Endothelial cell (in vitro differentiated cells): ENCODE data around the gene CDH15. TPM values are rescaled to one million over a fixed set of nuclear protein-coding genes. Genes with fewer than 3 reads are reported as not detected.

Experiments used
- DNase-seq: peaks from one replicate; pipeline ENCODE4 v3.0.0; 2021; ENCODE audit warnings: low spot score
- H3K27ac Mint-ChIP-seq: one replicate; pipeline ENCODE4 v1.8.0; 2021; ENCODE audit warnings: mixed read lengths, inconsistent platforms; ENCODE audit not compliant: unreplicated experiment
- H3K27me3 Mint-ChIP-seq: one replicate; pipeline ENCODE4 v1.8.0; 2021; ENCODE audit warnings: mild to moderate bottlenecking, moderate library complexity, mixed read lengths, inconsistent platforms; ENCODE audit not compliant: unreplicated experiment
- H3K36me3 Mint-ChIP-seq: one replicate; pipeline ENCODE4 v1.8.0; 2021; ENCODE audit warnings: mild to moderate bottlenecking, low read depth, mixed read lengths, inconsistent platforms; ENCODE audit not compliant: unreplicated experiment
- H3K4me1 Mint-ChIP-seq: one replicate; pipeline ENCODE4 v1.8.0; 2021; ENCODE audit warnings: mild to moderate bottlenecking, mixed read lengths, inconsistent platforms; ENCODE audit not compliant: unreplicated experiment
- H3K4me3 Mint-ChIP-seq: one replicate; pipeline ENCODE4 v1.8.0; 2021; ENCODE audit warnings: mild to moderate bottlenecking, mixed read lengths, inconsistent platforms; ENCODE audit not compliant: unreplicated experiment
- H3K9me3 Mint-ChIP-seq: one replicate; pipeline ENCODE4 v1.8.0; 2021; ENCODE audit warnings: mixed read lengths, inconsistent platforms; ENCODE audit not compliant: unreplicated experiment
- total RNA-seq: library from RNA; stranded (reverse); fragmentation: NEBNext Ultra II Directional; extraction: Animal tissue kit (Norgen Biotek cat#: 25700); gene quantifications from one replicate; pipeline ENCODE4 v1.2.1, GENCODE V29; 2021; ENCODE audit not compliant: unreplicated experiment
- TF ChIP-seq, protein P1 (sequence below): fragments of 200-600 bp; sonication (generic); IDR thresholded peaks from one replicate; pipeline ENCODE4 v1.5.0; 2021; ENCODE audit warnings: antibody characterized with exemption; ENCODE audit not compliant: unreplicated experiment

The CDH15 gene
- total RNA-seq, 1 donor from 2014 or later: not detected

DNA sequence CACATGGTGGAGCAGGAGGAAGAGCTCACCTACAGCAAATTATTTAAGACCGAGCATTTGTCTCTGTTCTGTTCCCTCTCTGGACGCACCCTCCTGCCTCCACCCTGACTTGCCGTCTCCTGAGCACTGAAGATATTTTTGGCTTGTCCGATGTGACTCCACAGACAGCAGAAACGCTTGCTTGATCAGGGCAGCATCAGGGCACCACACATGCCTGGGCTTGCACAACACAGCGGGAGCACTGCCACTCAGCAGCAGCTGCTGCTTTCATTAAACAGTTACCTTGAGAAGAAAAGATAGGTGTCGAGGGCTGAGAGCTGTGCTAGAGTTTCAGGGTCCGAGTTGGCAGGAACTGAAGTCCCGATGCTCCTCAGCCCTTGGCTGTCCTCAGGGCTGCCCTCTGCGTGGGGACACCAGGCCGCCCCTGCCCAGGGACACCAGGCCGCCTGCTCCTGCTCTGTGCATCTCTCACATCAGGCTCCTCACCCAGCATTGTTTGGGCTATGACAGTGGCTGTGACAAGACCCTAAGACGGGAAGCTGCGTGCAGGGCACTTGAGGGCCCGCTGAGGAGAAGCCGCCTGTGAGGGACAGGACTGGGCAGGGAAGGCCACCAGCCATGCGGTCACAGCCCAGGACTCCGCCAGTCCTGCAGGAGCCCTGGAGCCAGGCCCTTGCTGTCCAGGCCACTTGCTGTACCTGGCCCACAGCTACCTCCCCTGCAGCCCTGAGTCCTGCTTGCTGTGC lies 21.3 kb upstream of the CDH15 start:
- DNase-seq: no peak
- H3K36me3 Mint-ChIP-seq: peaks cover 46% of the 10 kb centered on the region
- no peak overlapping the region for H3K27ac Mint-ChIP-seq
- no peaks in the 10 kb centered on the region for H3K4me1 Mint-ChIP-seq
- peaks cover 8% of the 10 kb centered on the region for H3K9me3 Mint-ChIP-seq
- H3K4me3 Mint-ChIP-seq: no peak overlapping the region
- H3K27me3 Mint-ChIP-seq: peaks cover 12% of the 10 kb centered on the region
- TF ChIP-seq, protein P1, sequence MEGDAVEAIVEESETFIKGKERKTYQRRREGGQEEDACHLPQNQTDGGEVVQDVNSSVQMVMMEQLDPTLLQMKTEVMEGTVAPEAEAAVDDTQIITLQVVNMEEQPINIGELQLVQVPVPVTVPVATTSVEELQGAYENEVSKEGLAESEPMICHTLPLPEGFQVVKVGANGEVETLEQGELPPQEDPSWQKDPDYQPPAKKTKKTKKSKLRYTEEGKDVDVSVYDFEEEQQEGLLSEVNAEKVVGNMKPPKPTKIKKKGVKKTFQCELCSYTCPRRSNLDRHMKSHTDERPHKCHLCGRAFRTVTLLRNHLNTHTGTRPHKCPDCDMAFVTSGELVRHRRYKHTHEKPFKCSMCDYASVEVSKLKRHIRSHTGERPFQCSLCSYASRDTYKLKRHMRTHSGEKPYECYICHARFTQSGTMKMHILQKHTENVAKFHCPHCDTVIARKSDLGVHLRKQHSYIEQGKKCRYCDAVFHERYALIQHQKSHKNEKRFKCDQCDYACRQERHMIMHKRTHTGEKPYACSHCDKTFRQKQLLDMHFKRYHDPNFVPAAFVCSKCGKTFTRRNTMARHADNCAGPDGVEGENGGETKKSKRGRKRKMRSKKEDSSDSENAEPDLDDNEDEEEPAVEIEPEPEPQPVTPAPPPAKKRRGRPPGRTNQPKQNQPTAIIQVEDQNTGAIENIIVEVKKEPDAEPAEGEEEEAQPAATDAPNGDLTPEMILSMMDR: no peak

DNA sequence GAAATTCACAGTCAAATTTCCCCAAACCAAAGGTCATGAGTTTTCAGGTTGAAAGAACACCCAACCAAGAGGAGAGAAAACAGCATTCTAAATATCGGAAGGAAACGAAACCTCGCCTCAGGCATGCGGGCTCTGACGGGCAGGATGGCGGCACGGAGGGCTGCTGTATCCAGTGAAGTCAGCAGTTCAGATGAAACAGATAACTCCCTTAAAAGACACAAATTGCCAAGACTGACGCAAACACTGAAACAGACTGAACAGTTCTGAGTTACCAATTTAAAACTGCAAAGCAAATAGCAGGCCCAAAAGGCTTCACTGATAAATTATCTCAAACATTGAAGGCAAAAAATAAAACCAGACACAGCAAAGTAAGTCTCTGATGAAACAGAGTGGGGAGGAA lies 20.6 kb upstream of the CDH15 start:
- Mint-ChIP-seq H3K27me3 (peaks cover 12% of the 10 kb centered on the region), H3K4me1 (no peaks in the 10 kb centered on the region), H3K9me3 (peaks cover 8% of the 10 kb centered on the region), H3K27ac (no peak overlapping the region), H3K36me3 (peaks cover 44% of the 10 kb centered on the region), H3K4me3 (no peak overlapping the region)
- no peak for DNase-seq
- TF ChIP-seq, protein P1: no peak

DNA sequence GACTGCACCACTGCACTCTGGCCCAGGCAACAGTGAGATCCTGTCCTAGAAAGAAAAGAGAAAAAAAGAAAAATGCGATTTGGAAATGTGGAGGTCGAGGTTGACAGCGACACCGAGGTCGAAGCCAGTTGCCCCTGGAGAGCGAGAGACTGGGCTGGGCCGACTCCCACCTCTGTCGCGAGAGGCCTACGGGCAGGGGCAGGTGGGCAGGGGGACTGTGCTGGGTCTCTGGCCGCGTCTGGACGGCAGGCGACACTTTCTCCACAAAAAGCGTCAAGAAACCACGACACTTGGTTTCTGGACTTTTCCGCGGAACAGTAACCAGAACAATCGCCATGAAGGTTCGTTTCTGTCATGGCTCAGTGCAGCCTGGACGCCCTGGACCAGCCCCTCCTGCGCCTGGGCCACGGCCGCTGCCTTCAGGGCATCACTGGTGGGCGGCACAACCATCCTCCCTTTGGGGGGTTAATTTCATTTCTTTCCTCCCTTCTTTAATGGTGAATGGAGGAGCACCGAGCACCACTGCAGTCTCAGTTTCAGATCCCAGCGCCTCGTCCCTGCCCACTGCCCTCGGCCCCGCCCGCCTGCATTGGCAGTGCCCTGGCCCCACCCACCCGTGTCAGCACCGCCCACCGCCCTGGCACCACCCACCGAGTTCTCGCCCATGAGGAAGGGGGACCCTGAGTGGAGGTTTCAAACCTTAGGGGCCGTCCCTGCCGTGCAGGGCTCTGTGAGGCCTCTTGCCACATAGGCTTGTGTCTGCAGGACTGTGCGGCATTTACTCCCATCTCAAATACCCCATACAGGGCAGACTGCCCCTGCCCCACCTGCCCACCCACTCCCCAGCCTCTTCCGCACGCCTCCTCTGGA lies 18.5 kb upstream of the CDH15 start:
- no peak overlapping the region for H3K27ac Mint-ChIP-seq
- no peak for DNase-seq
- TF ChIP-seq, protein P1: no peak
- peak overlapping the region; percentile 38 for H3K4me3 Mint-ChIP-seq
- H3K36me3 Mint-ChIP-seq: peaks cover 31% of the 10 kb centered on the region
- H3K9me3 Mint-ChIP-seq: peaks cover 4% of the 10 kb centered on the region
- peaks cover 14% of the 10 kb centered on the region for H3K27me3 Mint-ChIP-seq
- H3K4me1 Mint-ChIP-seq: no peaks in the 10 kb centered on the region

DNA sequence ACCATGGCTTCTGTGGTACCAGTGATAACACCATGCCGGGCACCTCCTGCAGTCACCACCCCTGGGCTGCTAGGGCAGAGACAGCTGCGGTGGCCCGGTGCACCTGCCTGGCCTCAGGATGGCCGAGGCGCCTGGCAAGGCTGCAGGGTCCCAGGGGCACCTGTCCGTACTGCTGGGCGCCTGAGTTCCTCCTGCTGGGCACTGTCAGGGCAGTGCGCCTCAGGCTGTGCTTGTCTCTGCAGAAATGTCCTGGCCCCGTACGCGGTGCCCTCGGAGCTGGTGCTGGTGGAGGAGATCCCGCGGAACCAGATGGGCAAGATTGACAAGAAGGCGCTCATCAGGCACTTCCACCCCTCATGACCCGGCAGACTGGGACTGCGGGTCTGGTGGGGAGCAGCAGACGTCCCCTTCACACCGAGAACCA lies 17.7 kb upstream of the CDH15 start:
- H3K9me3 Mint-ChIP-seq: peaks cover 2% of the 10 kb centered on the region
- no peak overlapping the region for H3K4me3 Mint-ChIP-seq
- no peaks in the 10 kb centered on the region for H3K4me1 Mint-ChIP-seq
- TF ChIP-seq, protein P1: no peak
- DNase-seq: no peak
- no peak overlapping the region for H3K27ac Mint-ChIP-seq
- H3K36me3 Mint-ChIP-seq: peaks cover 27% of the 10 kb centered on the region
- peaks cover 14% of the 10 kb centered on the region for H3K27me3 Mint-ChIP-seq
